MM.1S (cell line): ENCODE data around the gene GAREM1.

ENCODE experiments used
- DNase-seq: peaks from one replicate; pipeline ENCODE4 v3.0.0-alpha.2; 2015
- H2AFZ ChIP-seq: fragments of 300-600 bp; sonication (generic); 2 replicates; pipeline ENCODE4 v1.6.0; 2016; ENCODE audit warnings: antibody characterized with exemption, low read length
- H3F3A ChIP-seq: fragments of 300-600 bp; sonication (generic); 2 replicates; pipeline ENCODE4 v1.6.1; 2016; ENCODE audit warnings: mild to moderate bottlenecking, antibody characterized with exemption, low read length, moderate library complexity, mixed read lengths; ENCODE audit not compliant: insufficient read depth
- H3K27ac ChIP-seq: fragments of 300-600 bp; sonication (generic); 2 replicates; pipeline ENCODE4 v1.5.1; 2016; ENCODE audit warnings: mild to moderate bottlenecking, low read length
- H3K27me3 ChIP-seq: fragments of 300-600 bp; sonication (generic); replicated peaks from 2 replicates; pipeline ENCODE4 v1.6.0; 2016; ENCODE audit warnings: low read length; ENCODE audit not compliant: insufficient read depth
- H3K36me3 ChIP-seq: fragments of 300-600 bp; sonication (generic); replicated peaks from 2 replicates; pipeline ENCODE4 v1.6.1; 2016; ENCODE audit warnings: mild to moderate bottlenecking, low read length, mixed read lengths; ENCODE audit not compliant: insufficient read depth
- H3K4me1 ChIP-seq: fragments of 300-600 bp; sonication (generic); 2 replicates; pipeline ENCODE4 v1.6.1; 2016; ENCODE audit warnings: low read length, mixed read lengths
- H3K4me2 ChIP-seq: fragments of 300-600 bp; sonication (generic); 2 replicates; pipeline ENCODE4 v1.6.0; 2016; ENCODE audit warnings: low read depth, low read length
- H3K4me3 ChIP-seq: fragments of 300-600 bp; sonication (generic); 2 replicates; pipeline ENCODE4 v1.5.1; 2016; ENCODE audit warnings: low read length, mixed read lengths
- H3K79me2 ChIP-seq: fragments of 300-600 bp; sonication (generic); 2 replicates; pipeline ENCODE4 v1.6.1; 2016; ENCODE audit warnings: mixed run types, low read length, mixed read lengths
- H3K9ac ChIP-seq: fragments of 300-600 bp; sonication (generic); 2 replicates; pipeline ENCODE4 v1.6.1; 2016; ENCODE audit warnings: low read length, mixed read lengths
- H3K9me2 ChIP-seq: fragments of 300-600 bp; sonication (generic); replicated peaks from 2 replicates; pipeline ENCODE4 v1.6.1; 2016; ENCODE audit warnings: mild to moderate bottlenecking, low read length, mixed read lengths; ENCODE audit not compliant: insufficient read depth
- H3K9me3 ChIP-seq: fragments of 300-600 bp; sonication (generic); replicated peaks from 2 replicates; pipeline ENCODE4 v1.6.1; 2016; ENCODE audit warnings: mild to moderate bottlenecking, low read length, mixed read lengths; ENCODE audit not compliant: insufficient read depth
- H4K20me1 ChIP-seq: fragments of 300-600 bp; sonication (generic); 2 replicates; pipeline ENCODE4 v1.6.1; 2016; ENCODE audit warnings: mild to moderate bottlenecking, low read length, moderate library complexity, mixed read lengths; ENCODE audit not compliant: insufficient read depth
- CTCF ChIP-seq: fragments of 300-600 bp; sonication (generic); IDR thresholded peaks from 2 replicates; pipeline ENCODE4 v1.5.1; 2016; ENCODE audit warnings: antibody characterized with exemption, low read length, mixed read lengths
- EZH2 ChIP-seq: fragments of 300-600 bp; sonication (generic); optimal IDR thresholded peaks from 2 replicates; pipeline ENCODE3; 2017; ENCODE audit warnings: low read depth, mild to moderate bottlenecking, antibody characterized with exemption, low read length, mixed read lengths
- EZH2phosphoT487 ChIP-seq: fragments of 300-600 bp; sonication (generic); IDR thresholded peaks from 2 replicates; pipeline ENCODE4 v1.6.1; 2018; ENCODE audit warnings: antibody characterized with exemption, low read length

GAREM1 gene

GRCh38 chr18:32429402-32429801 is 41.3 kb downstream of the GAREM1 start:
- TF ChIP-seq CTCF (no peak), EZH2phosphoT487 (no peak)

GRCh38 chr18:32427084-32427900 is 43.4 kb downstream of the GAREM1 start:
- Histone ChIP-seq H3F3A (no peaks in the 10 kb centered on the region), H3K79me2 (peaks cover 5% of the 10 kb centered on the region; the same call in 1 of the 2 replicates), H3K9ac (no peak overlapping the region), H3K4me2 (no peak overlapping the region), H3K27ac (no peak overlapping the region), H3K9me3 (no peaks in the 10 kb centered on the region), H3K4me1 (no peaks in the 10 kb centered on the region), H3K9me2 (no peaks in the 10 kb centered on the region), H3K27me3 (no peaks in the 10 kb centered on the region), H3K4me3 (no peak overlapping the region), H3K36me3 (no peaks in the 10 kb centered on the region), H4K20me1 (no peaks in the 10 kb centered on the region), H2AFZ (no peak overlapping the region)
- TF ChIP-seq EZH2phosphoT487 (no peak), CTCF (no peak), EZH2 (no peak)
- DNase-seq = no peak

More at GRCh38 chr18:32429402-32429801, 41.3 kb downstream of the GAREM1 start:
- no peak overlapping the region for H2AFZ ChIP-seq
- no peak overlapping the region for H3K9ac ChIP-seq
- no peak overlapping the region for H3K4me2 ChIP-seq
- no peaks in the 10 kb centered on the region for H3K9me3 ChIP-seq
- no peaks in the 10 kb centered on the region for H3K9me2 ChIP-seq
- no peaks in the 10 kb centered on the region for H3F3A ChIP-seq
- H3K36me3 ChIP-seq = no peaks in the 10 kb centered on the region
- H3K4me1 ChIP-seq = no peaks in the 10 kb centered on the region
- H3K79me2 ChIP-seq = peaks cover 5% of the 10 kb centered on the region; the same call in 1 of the 2 replicates
- DNase-seq = no peak
- no peak overlapping the region for H3K4me3 ChIP-seq
- H4K20me1 ChIP-seq = no peaks in the 10 kb centered on the region
- H3K27ac ChIP-seq = no peak overlapping the region
- no peaks in the 10 kb centered on the region for H3K27me3 ChIP-seq

- no peak overlapping the region for H3K9ac ChIP-seq
- no peaks in the 10 kb centered on the region for H3K9me2 ChIP-seq
- no peak overlapping the region for H3K27ac ChIP-seq
- no peak overlapping the region for H2AFZ ChIP-seq
- no peaks in the 10 kb centered on the region for H3K27me3 ChIP-seq
- no peaks in the 10 kb centered on the region for H3K9me3 ChIP-seq
- no peaks in the 10 kb centered on the region for H4K20me1 ChIP-seq
- no peak for DNase-seq
- no peaks in the 10 kb centered on the region for H3K36me3 ChIP-seq
- H3K4me2 ChIP-seq = no peak overlapping the region
- no peaks in the 10 kb centered on the region for H3K4me1 ChIP-seq
- no peaks in the 10 kb centered on the region for H3K79me2 ChIP-seq
- TF ChIP-seq EZH2phosphoT487 (no peak), CTCF (no peak), EZH2 (no peak)
- H3F3A ChIP-seq = no peaks in the 10 kb centered on the region
- H3K4me3 ChIP-seq = no peak overlapping the region
These were observed 45.2 kb downstream of the GAREM1 start for GRCh38 chr18:32425466-32425865.
